ENCODE data around the gene LMCD1. TPM values are rescaled to one million over a fixed set of nuclear protein-coding genes. Genes with fewer than 3 reads are reported as not detected.
A peak's percentile ranks its signal among the peaks of the same experiment; 100 is the strongest.

LMCD1 gene
- total RNA-seq, 4 donors from 2014 or later = 43.2 to 576 (median 131) TPM

GRCh38 chr3:8555113-8555661, 53.6 kb downstream of the LMCD1 start:
- H3K4me3 ChIP-seq = no peak overlapping the region
- H3K4me1 ChIP-seq = peaks cover 3 to 44% (median 20%) of the 10 kb centered on the region in 4 donors
- H3K9me3 ChIP-seq = no peaks in the 10 kb centered on the region
- 89% methylated on average over 5 of the region's 8 CpGs for WGBS
- H3K27me3 ChIP-seq = no peaks in the 10 kb centered on the region
- peaks cover 0 to 75% (median 24%) of the 10 kb centered on the region in 4 donors for H3K36me3 ChIP-seq
- no peak for DNase-seq (ENCODE audit: extremely low spot score)
- intact Hi-C loops (cut with DNase I) = no loop called here
- TF ChIP-seq POLR2AphosphoS5 (IDR thresholded peaks at IDR 0.05) = no peak
- TF ChIP-seq POLR2A (IDR thresholded peaks at IDR 0.05; ENCODE audit: low read depth) = no peak
- no peak for TF ChIP-seq CTCF (IDR thresholded peaks at IDR 0.05)
- TF ChIP-seq EP300 (IDR thresholded peaks at IDR 0.05) = no peak
- no peak overlapping the region for H3K27ac ChIP-seq (replicated peaks in 1 of 4)

GRCh38 chr3:8555725-8556472, 54.3 kb downstream of the LMCD1 start:
- Histone ChIP-seq H3K27me3 (no peaks in the 10 kb centered on the region), H3K27ac (replicated peaks in 1 of 4) (no peak overlapping the region), H3K36me3 (peaks cover 0 to 69% (median 20%) of the 10 kb centered on the region in 4 donors), H3K4me3 (no peak overlapping the region), H3K4me1 (peaks cover 3 to 42% (median 21%) of the 10 kb centered on the region in 4 donors), H3K9me3 (no peaks in the 10 kb centered on the region)
- intact Hi-C loops (cut with DNase I) = no loop called here
- DNase-seq (ENCODE audit: extremely low spot score) = no peak
- TF ChIP-seq POLR2A (IDR thresholded peaks at IDR 0.05; ENCODE audit: low read depth) (no peak), EP300 (IDR thresholded peaks at IDR 0.05) (no peak), CTCF (IDR thresholded peaks at IDR 0.05) (no peak), POLR2AphosphoS5 (IDR thresholded peaks at IDR 0.05) (no peak)
- 74% methylated on average over 6 of the region's 6 CpGs for WGBS

- DNase-seq (ENCODE audit: extremely low spot score) = no peak
- TF ChIP-seq POLR2A (IDR thresholded peaks at IDR 0.05; ENCODE audit: low read depth) = no peak
- no peak for TF ChIP-seq CTCF (IDR thresholded peaks at IDR 0.05)
- no peak for TF ChIP-seq POLR2AphosphoS5 (IDR thresholded peaks at IDR 0.05)
- no peak for TF ChIP-seq EP300 (IDR thresholded peaks at IDR 0.05)
- WGBS = 81% methylated on average over 5 of the region's 5 CpGs
- intact Hi-C loops (cut with DNase I) = no loop called here
- H3K36me3 ChIP-seq = peaks cover 0 to 66% (median 20%) of the 10 kb centered on the region in 4 donors
- H3K27ac ChIP-seq (replicated peaks in 1 of 4) = no peak overlapping the region
- no peaks in the 10 kb centered on the region for H3K9me3 ChIP-seq
- H3K4me3 ChIP-seq = no peak overlapping the region
- H3K27me3 ChIP-seq = no peaks in the 10 kb centered on the region
- H3K4me1 ChIP-seq = peaks cover 3 to 44% (median 21%) of the 10 kb centered on the region in 4 donors
Observed at GRCh38 chr3:8556473-8556869, 54.8 kb downstream of the LMCD1 start.

GRCh38 chr3:8557298-8557697, 55.7 kb downstream of the LMCD1 start:
- H3K27ac ChIP-seq (replicated peaks in 1 of 4) = peak overlapping the region in 1 of 4 donors; percentile 24
- H3K4me1 ChIP-seq = peaks cover 3 to 52% (median 21%) of the 10 kb centered on the region in 4 donors
- H3K36me3 ChIP-seq = peaks cover 0 to 58% (median 16%) of the 10 kb centered on the region in 4 donors
- no peak overlapping the region for H3K4me3 ChIP-seq
- H3K9me3 ChIP-seq = no peaks in the 10 kb centered on the region
- 65% methylated on average over 4 of the region's 4 CpGs for WGBS
- TF ChIP-seq CTCF (IDR thresholded peaks at IDR 0.05) (no peak), EP300 (IDR thresholded peaks at IDR 0.05) (no peak), POLR2AphosphoS5 (IDR thresholded peaks at IDR 0.05) (no peak), POLR2A (IDR thresholded peaks at IDR 0.05; ENCODE audit: low read depth) (no peak)
- intact Hi-C loops (cut with DNase I) = no loop called here
- DNase-seq (ENCODE audit: extremely low spot score) = no peak
- no peaks in the 10 kb centered on the region for H3K27me3 ChIP-seq
